Fibroblast of lung (primary cell): Measurements from ENCODE around the gene OVOL1.
A peak's percentile ranks its signal among the peaks of the same experiment; 100 is the strongest.

Source experiments
- CTCF ChIP-seq, 2 donors: IDR thresholded peaks in 1 of 2; conservative IDR thresholded peaks in 1 of 2; 1 replicate in 1 of 2; 2 replicates in 1 of 2; pipeline ENCODE4 v1.5.1; 2011 to 2012; ENCODE audit warnings: low read length in 2 of 2, control low read depth in 1 of 2, inconsistent platforms in 1 of 2, low read depth in 1 of 2, mild to moderate bottlenecking in 1 of 2
- EZH2 ChIP-seq: IDR thresholded peaks from 2 replicates; pipeline ENCODE4 v1.5.1; 2012; ENCODE audit warnings: low read length, control low read depth, mild to moderate bottlenecking; ENCODE audit errors: missing control alignments

GRCh38 chr11:65773784-65774411 is 13.0 kb upstream of the OVOL1 start:
- TF ChIP-seq CTCF (conservative IDR thresholded peaks at IDR 0.05 in 1 of 2, IDR thresholded peaks at IDR 0.05 in 1 of 2; ENCODE audit: low read depth in 1 of 2, low read length in 2 of 2) (peak in 1 of 2 donors; percentile 21), EZH2 (no peak)
